ENCODE measurements around the gene PDZD2.

The PDZD2 gene

DNA sequence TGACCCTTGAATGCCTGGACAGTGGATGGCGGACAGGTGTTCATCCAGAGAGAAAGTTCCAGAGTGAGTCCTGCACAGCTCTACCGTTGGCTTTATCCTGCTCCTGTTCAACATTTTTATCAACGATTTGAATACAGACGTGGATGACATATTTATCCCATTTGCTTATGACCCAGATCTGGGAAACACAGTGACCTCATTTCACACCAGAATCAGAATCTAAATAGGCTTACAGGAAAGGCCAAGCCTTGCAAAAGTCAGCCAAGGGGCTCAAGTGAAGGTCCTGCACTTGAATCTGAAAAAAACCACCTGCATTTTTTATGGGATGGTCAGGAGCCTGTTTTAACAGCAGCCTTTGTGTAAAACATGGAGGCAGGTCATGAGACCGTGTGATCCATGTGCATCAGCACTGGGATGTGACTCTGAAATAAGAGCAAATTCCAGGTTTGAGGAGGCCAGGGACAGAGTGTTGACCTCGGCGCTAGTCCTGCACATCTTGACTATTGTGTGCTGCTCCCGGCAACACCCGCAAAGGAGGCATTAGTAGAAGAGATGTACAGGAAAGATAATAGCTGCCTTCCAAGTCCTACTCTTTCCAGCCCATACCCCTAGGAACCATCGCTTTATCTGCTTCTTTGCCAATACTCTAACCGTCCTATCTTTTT is 18.5 kb downstream of the PDZD2 start:
- H3K36me3 ChIP-seq (ENCODE audit: insufficient read depth, low read length): no peaks in the 10 kb centered on the region
- H3K4me3 ChIP-seq (ENCODE audit: low read depth, low read length): no peak overlapping the region
- H3K79me2 ChIP-seq (ENCODE audit: control insufficient read depth, insufficient read depth, low read length, unreplicated experiment): no peaks in the 10 kb centered on the region
- no peak overlapping the region for H3K27ac ChIP-seq (ENCODE audit: low read depth, low read length)
- no peaks in the 10 kb centered on the region for H3K4me1 ChIP-seq (ENCODE audit: control insufficient read depth, insufficient read depth, low read length, unreplicated experiment)
- H3K27me3 ChIP-seq (ENCODE audit: insufficient read depth, low read length): peaks cover 71% of the 10 kb centered on the region
- no peak overlapping the region for H2AFZ ChIP-seq (ENCODE audit: low read length, unreplicated experiment)

DNA sequence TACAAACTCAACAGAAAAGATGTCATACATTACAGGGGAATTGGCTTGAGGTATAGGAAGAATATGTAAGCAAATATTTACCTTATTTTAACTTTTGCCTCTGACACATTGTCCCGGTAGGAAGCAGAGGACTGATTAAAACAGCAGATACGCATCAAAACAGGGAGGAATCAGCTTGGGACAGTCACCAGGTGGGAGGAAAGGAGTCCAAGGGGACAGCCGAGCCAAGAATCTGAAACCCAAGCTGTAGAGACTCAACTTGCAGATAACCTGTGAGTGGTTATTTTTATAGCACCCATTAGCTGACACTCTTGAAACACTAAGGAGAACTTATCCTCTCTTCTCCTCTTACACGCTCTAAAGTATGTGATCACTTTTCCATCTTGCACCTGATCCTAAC is 22.3 kb downstream of the PDZD2 start:
- no peak overlapping the region for H3K27ac ChIP-seq (ENCODE audit: low read depth, low read length)
- H3K4me3 ChIP-seq (ENCODE audit: low read depth, low read length): no peak overlapping the region
- no peaks in the 10 kb centered on the region for H3K79me2 ChIP-seq (ENCODE audit: control insufficient read depth, insufficient read depth, low read length, unreplicated experiment)
- peaks cover 63% of the 10 kb centered on the region for H3K27me3 ChIP-seq (ENCODE audit: insufficient read depth, low read length)
- no peak overlapping the region for H2AFZ ChIP-seq (ENCODE audit: low read length, unreplicated experiment)
- no peaks in the 10 kb centered on the region for H3K36me3 ChIP-seq (ENCODE audit: insufficient read depth, low read length)
- H3K4me1 ChIP-seq (ENCODE audit: control insufficient read depth, insufficient read depth, low read length, unreplicated experiment): no peaks in the 10 kb centered on the region

DNA sequence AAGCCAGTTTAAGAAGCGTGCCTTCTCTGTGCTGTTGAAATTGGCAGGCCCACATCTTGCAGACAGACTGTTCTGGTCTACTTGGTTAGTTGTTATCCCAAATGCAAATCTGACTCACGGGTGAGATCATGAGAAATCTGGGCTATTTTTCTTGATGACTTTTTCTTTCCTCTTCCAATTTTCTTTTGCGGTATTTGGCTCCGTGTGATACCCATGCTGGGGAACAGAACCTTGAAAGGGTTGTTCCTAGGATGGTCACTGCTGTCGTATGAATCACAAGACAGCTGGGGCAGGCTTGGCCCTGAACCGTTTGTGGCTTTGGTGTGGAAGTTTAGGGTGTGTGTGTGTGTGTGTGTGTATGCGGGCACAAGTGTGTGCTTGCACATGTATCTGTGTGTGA is 24.6 kb downstream of the PDZD2 start:
- no peak overlapping the region for H3K4me3 ChIP-seq (ENCODE audit: low read depth, low read length)
- peaks cover 50% of the 10 kb centered on the region for H3K27me3 ChIP-seq (ENCODE audit: insufficient read depth, low read length)
- no peaks in the 10 kb centered on the region for H3K4me1 ChIP-seq (ENCODE audit: control insufficient read depth, insufficient read depth, low read length, unreplicated experiment)

DNA sequence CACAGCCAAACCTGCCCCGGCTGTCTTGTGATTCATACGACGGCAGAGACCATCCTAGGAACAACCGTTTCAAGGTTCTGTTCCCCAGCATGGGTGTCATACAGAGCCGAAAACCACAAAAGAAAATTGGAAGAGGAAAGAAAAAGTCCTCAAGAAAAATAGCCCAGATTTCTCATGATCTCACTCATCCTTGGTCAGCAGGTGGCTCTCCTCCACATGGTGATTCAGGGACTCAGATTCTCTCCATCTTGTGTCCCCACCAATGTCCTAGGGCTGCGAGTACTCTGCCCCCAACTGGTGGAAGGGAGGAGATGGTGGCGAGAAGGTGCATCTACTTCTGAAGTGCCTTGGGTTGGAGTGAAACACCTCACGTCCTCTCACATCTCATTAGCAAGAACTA is 25.6 kb downstream of the PDZD2 start:
- H3K4me3 ChIP-seq (ENCODE audit: low read depth, low read length): no peak overlapping the region
- H3K79me2 ChIP-seq (ENCODE audit: control insufficient read depth, insufficient read depth, low read length, unreplicated experiment): no peaks in the 10 kb centered on the region
- peaks cover 42% of the 10 kb centered on the region for H3K27me3 ChIP-seq (ENCODE audit: insufficient read depth, low read length)
- no peaks in the 10 kb centered on the region for H3K4me1 ChIP-seq (ENCODE audit: control insufficient read depth, insufficient read depth, low read length, unreplicated experiment)
- no peak overlapping the region for H2AFZ ChIP-seq (ENCODE audit: low read length, unreplicated experiment)
- H3K36me3 ChIP-seq (ENCODE audit: insufficient read depth, low read length): no peaks in the 10 kb centered on the region
- no peak overlapping the region for H3K27ac ChIP-seq (ENCODE audit: low read depth, low read length)

More for the DNA sequence above, 24.6 kb downstream of the PDZD2 start:
- H3K27ac ChIP-seq (ENCODE audit: low read depth, low read length): no peak overlapping the region
- H2AFZ ChIP-seq (ENCODE audit: low read length, unreplicated experiment): no peak overlapping the region
- no peaks in the 10 kb centered on the region for H3K79me2 ChIP-seq (ENCODE audit: control insufficient read depth, insufficient read depth, low read length, unreplicated experiment)
- H3K36me3 ChIP-seq (ENCODE audit: insufficient read depth, low read length): no peaks in the 10 kb centered on the region

DNA sequence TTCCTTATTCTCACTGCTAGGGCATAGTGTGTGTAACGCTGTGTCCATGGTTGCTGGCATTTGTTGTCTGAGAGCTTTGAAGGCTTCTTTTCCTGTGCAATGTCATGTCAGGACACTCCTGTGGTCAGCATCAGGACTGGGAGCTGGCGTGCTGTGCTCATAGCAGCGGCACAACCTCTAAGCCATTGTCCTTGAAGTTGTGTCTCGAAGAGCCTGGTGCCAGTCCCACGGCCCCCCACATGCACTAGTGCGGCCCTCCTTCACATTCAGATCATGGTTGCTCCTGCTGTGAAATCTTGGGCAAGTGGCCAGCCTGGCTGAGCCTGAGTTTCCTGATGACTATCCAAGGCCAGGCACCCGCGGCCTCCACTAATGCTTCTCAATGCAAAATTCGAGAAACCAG is 32.4 kb downstream of the PDZD2 start:
- no peak overlapping the region for H3K27ac ChIP-seq (ENCODE audit: low read depth, low read length)
- no peaks in the 10 kb centered on the region for H3K36me3 ChIP-seq (ENCODE audit: insufficient read depth, low read length)
- no peak overlapping the region for H3K4me3 ChIP-seq (ENCODE audit: low read depth, low read length)
- no peaks in the 10 kb centered on the region for H3K79me2 ChIP-seq (ENCODE audit: control insufficient read depth, insufficient read depth, low read length, unreplicated experiment)
- H2AFZ ChIP-seq (ENCODE audit: low read length, unreplicated experiment): no peak overlapping the region
- H3K4me1 ChIP-seq (ENCODE audit: control insufficient read depth, insufficient read depth, low read length, unreplicated experiment): no peaks in the 10 kb centered on the region
- peaks cover 39% of the 10 kb centered on the region for H3K27me3 ChIP-seq (ENCODE audit: insufficient read depth, low read length)

DNA sequence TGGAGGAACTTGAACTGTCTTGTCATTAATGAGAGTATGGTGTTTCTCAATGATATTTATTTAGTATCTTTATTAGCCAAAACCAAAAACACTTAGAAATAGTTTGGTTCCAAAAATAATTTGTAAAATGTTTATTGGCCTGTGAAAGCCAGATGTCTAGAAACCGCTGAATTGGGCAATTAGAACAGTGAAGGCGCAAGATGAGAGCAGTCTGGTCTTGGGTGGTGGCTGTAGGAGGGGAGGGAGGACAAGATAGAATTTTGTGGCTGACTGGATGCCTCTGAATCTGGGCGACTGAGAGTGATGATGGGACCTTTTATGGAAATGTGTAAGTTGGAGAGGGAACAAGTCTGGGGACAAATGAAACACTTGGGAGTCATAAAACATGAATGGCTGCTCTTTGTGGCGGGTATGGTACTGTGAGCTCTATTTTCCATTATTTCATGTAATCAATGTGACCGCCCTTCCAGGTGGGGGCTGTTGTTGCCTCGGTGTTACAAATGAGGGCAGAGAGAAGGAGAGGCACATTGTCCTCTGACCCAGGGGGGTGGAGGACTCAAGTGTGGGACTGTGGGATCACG is 35.5 kb downstream of the PDZD2 start:
- H3K27ac ChIP-seq (ENCODE audit: low read depth, low read length): no peak overlapping the region
- no peak overlapping the region for H2AFZ ChIP-seq (ENCODE audit: low read length, unreplicated experiment)
- H3K27me3 ChIP-seq (ENCODE audit: insufficient read depth, low read length): peaks cover 32% of the 10 kb centered on the region
- H3K36me3 ChIP-seq (ENCODE audit: insufficient read depth, low read length): no peaks in the 10 kb centered on the region
- H3K79me2 ChIP-seq (ENCODE audit: control insufficient read depth, insufficient read depth, low read length, unreplicated experiment): no peaks in the 10 kb centered on the region
- no peaks in the 10 kb centered on the region for H3K4me1 ChIP-seq (ENCODE audit: control insufficient read depth, insufficient read depth, low read length, unreplicated experiment)
- no peak overlapping the region for H3K4me3 ChIP-seq (ENCODE audit: low read depth, low read length)

DNA sequence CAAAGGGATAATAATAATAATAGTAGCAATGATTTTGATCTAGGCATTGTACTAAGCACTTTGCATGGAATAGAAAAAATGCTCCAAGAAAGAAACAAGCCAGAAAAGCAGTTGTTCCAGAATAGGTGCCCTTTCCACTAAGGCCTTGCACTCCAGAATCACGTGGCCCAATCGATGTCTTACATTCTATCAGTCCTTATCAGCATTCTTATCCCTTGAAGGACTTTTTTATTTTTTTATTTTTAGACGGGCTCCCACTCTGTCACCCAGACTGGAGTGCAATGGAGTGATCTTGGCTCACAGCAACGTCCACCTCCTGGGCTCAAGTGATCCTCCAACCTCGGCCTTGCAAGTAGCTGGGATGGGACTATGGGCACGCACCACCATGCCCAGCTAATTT is 36.5 kb downstream of the PDZD2 start:
- Histone ChIP-seq H3K4me3 (ENCODE audit: low read depth, low read length) (no peak overlapping the region), H3K79me2 (ENCODE audit: control insufficient read depth, insufficient read depth, low read length, unreplicated experiment) (no peaks in the 10 kb centered on the region), H3K27ac (ENCODE audit: low read depth, low read length) (no peak overlapping the region), H2AFZ (ENCODE audit: low read length, unreplicated experiment) (no peak overlapping the region), H3K36me3 (ENCODE audit: insufficient read depth, low read length) (no peaks in the 10 kb centered on the region), H3K27me3 (ENCODE audit: insufficient read depth, low read length) (peaks cover 38% of the 10 kb centered on the region), H3K4me1 (ENCODE audit: control insufficient read depth, insufficient read depth, low read length, unreplicated experiment) (no peaks in the 10 kb centered on the region)

DNA sequence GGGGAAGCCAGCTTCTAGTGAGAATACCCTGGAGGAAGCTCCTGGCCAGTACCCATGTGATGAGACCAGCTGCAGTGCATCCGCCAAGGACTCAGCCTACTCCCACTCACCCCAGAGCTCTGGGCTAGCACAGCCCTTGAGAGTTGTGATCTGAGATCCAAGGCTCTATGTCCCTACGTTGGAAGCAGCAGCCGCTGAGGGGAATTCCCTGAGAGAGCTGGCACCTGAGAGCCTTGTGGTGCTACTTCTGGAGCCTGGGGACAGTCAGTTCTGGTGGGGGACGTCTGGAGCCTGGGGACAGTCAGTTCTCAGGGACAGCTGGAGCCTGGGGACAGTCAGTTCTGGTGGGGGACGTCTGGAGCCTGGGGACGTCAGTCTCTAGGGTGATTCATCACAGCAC is 39.2 kb downstream of the PDZD2 start:
- H3K27ac ChIP-seq (ENCODE audit: low read depth, low read length): no peak overlapping the region
- H3K79me2 ChIP-seq (ENCODE audit: control insufficient read depth, insufficient read depth, low read length, unreplicated experiment): no peaks in the 10 kb centered on the region
- H3K36me3 ChIP-seq (ENCODE audit: insufficient read depth, low read length): no peaks in the 10 kb centered on the region
- H3K4me1 ChIP-seq (ENCODE audit: control insufficient read depth, insufficient read depth, low read length, unreplicated experiment): no peaks in the 10 kb centered on the region
- no peak overlapping the region for H2AFZ ChIP-seq (ENCODE audit: low read length, unreplicated experiment)
- H3K27me3 ChIP-seq (ENCODE audit: insufficient read depth, low read length): peaks cover 43% of the 10 kb centered on the region
- H3K4me3 ChIP-seq (ENCODE audit: low read depth, low read length): no peak overlapping the region

DNA sequence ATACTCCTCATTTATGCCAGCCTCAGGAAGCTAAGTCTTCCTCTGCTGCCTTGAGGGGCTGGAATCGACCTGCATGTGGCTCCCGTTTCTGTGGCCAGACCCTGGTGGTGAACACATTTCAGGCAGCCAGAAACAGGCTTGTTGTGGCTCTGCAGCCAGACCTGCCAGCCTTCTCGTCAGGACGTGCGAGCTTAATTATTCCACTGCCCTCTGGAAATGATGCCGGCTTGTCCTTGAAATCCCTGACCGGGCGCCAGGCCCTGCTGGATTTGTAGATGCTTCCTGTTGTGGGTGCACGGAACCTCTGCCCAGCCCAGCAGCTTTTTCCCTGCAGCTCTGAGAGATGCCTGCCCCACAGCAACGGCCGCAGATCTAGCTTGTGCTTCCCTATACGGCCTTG is 41.6 kb downstream of the PDZD2 start:
- H3K27me3 ChIP-seq (ENCODE audit: insufficient read depth, low read length): peaks cover 46% of the 10 kb centered on the region
- H3K79me2 ChIP-seq (ENCODE audit: control insufficient read depth, insufficient read depth, low read length, unreplicated experiment): no peaks in the 10 kb centered on the region
- no peaks in the 10 kb centered on the region for H3K36me3 ChIP-seq (ENCODE audit: insufficient read depth, low read length)
- H3K4me3 ChIP-seq (ENCODE audit: low read depth, low read length): no peak overlapping the region
- H3K27ac ChIP-seq (ENCODE audit: low read depth, low read length): no peak overlapping the region
- no peaks in the 10 kb centered on the region for H3K4me1 ChIP-seq (ENCODE audit: control insufficient read depth, insufficient read depth, low read length, unreplicated experiment)
- H2AFZ ChIP-seq (ENCODE audit: low read length, unreplicated experiment): no peak overlapping the region

DNA sequence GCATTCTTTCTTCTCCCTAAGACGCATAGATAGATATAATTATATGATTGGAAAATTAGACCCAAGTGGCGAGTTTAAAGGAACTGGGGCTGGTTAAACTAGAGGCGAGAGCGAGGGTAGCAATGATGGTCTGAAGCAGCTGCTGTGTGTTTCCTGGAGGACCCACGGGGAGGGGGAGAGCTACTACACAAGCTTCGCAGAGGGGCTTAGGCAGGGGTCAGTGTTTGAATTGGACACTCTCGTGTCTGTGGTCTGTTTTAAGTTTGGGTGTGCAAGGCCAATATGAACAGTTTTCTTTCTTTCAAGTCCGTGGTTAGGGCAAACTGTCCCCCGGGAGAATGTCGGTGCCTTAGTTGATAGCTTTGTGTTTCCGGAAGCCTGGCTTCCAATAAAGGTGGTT is 43.1 kb downstream of the PDZD2 start:
- Histone ChIP-seq H3K36me3 (ENCODE audit: insufficient read depth, low read length) (no peaks in the 10 kb centered on the region), H3K79me2 (ENCODE audit: control insufficient read depth, insufficient read depth, low read length, unreplicated experiment) (no peaks in the 10 kb centered on the region), H3K4me3 (ENCODE audit: low read depth, low read length) (no peak overlapping the region), H3K27ac (ENCODE audit: low read depth, low read length) (no peak overlapping the region), H3K27me3 (ENCODE audit: insufficient read depth, low read length) (peaks cover 46% of the 10 kb centered on the region), H2AFZ (ENCODE audit: low read length, unreplicated experiment) (no peak overlapping the region), H3K4me1 (ENCODE audit: control insufficient read depth, insufficient read depth, low read length, unreplicated experiment) (no peaks in the 10 kb centered on the region)

DNA sequence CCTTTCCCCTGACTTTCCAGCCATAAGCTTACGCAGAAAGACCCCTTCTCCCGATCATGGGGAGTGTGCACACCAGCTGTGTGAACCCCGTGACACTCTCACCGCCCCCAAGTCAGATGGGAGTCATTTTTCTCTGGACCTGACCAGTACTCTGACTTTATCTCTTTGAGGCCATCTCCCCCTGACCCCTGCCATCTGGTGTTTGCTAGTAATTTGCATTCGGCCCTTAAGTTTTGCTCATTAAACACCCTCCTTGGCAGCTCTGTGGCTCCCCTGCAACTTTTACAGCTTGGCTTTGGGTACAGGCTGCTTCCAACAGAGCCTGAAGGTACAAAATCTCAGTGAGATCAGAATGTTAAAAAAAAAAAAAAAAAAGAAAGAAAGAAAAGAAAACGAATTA is 43.9 kb downstream of the PDZD2 start:
- Histone ChIP-seq H3K27ac (ENCODE audit: low read depth, low read length) (no peak overlapping the region), H3K36me3 (ENCODE audit: insufficient read depth, low read length) (no peaks in the 10 kb centered on the region), H3K4me3 (ENCODE audit: low read depth, low read length) (no peak overlapping the region), H2AFZ (ENCODE audit: low read length, unreplicated experiment) (no peak overlapping the region), H3K4me1 (ENCODE audit: control insufficient read depth, insufficient read depth, low read length, unreplicated experiment) (no peaks in the 10 kb centered on the region), H3K27me3 (ENCODE audit: insufficient read depth, low read length) (peaks cover 46% of the 10 kb centered on the region), H3K79me2 (ENCODE audit: control insufficient read depth, insufficient read depth, low read length, unreplicated experiment) (no peaks in the 10 kb centered on the region)

Data from ACC112 (cell line).